Peyer's patch (tissue), 4 donors: Measurements from ENCODE around the gene STRN4. TPM values are rescaled to one million over a fixed set of nuclear protein-coding genes. Genes with fewer than 3 reads are reported as not detected.
A peak's percentile ranks its signal among the peaks of the same experiment; 100 is the strongest.

ENCODE experiments used
- DNase-seq, 3 donors: peaks; one replicate each; pipeline ENCODE4 v3.0.0-alpha.2; 2017 to 2019
- H3K27ac ChIP-seq, 4 donors: fragments of 200-600 bp; sonication (generic); one replicate each; pipeline ENCODE4 v1.5.1; 2016 to 2019
- H3K27me3 ChIP-seq, 2 donors: fragments of 200-600 bp; sonication (generic); one replicate each; pipeline ENCODE4 v1.5.1; 2019
- H3K36me3 ChIP-seq, 3 donors: fragments of 200-600 bp; sonication (generic); one replicate each; pipeline ENCODE4 v1.5.1; 2016 to 2019
- H3K4me1 ChIP-seq, 4 donors: fragments of 200-600 bp; sonication (generic); one replicate each; pipeline ENCODE4 v1.5.1; 2016 to 2019
- H3K4me3 ChIP-seq, 4 donors: fragments of 200-600 bp; sonication (generic); 1 replicate in 3 of 4; 2 replicates in 1 of 4; pipeline ENCODE4 v1.5.1; 2016 to 2019; ENCODE audit warnings: mild to moderate bottlenecking in 1 of 4
- H3K9me3 ChIP-seq, 4 donors: fragments of 200-600 bp; sonication (generic); one replicate each; pipeline ENCODE4 v1.5.1; 2016 to 2019; ENCODE audit warnings: mild to moderate bottlenecking in 1 of 4
- POLR2A ChIP-seq, 2 donors: fragments of 450-650 bp; IDR thresholded peaks; one replicate each; pipeline ENCODE4 v1.5.1; 2017; ENCODE audit warnings: antibody characterized with exemption in 2 of 2, mild to moderate bottlenecking in 2 of 2, moderate library complexity in 2 of 2
- total RNA-seq, 4 donors: library from RNA; depleted of rRNA; stranded (reverse); fragments of >200 nt; gene quantifications; one replicate each; pipeline ENCODE4 v1.1.0, GENCODE V29; 2016
- TF ChIP-seq, protein P1 (sequence below), 6 experiments: fragments of 450-650 bp in 4 of 6; fragments of 200-600 bp in 2 of 6; sonication (generic) in 1 of 6; IDR thresholded peaks; one replicate each; pipeline ENCODE4 v1.5.1; 2017 to 2019; ENCODE audit warnings: antibody characterized with exemption in 6 of 6, mild to moderate bottlenecking in 3 of 6, moderate library complexity in 1 of 6

The STRN4 gene
- total RNA-seq, 4 donors from 2014 or later, result 80.9 to 146 (median 116) TPM

DNA sequence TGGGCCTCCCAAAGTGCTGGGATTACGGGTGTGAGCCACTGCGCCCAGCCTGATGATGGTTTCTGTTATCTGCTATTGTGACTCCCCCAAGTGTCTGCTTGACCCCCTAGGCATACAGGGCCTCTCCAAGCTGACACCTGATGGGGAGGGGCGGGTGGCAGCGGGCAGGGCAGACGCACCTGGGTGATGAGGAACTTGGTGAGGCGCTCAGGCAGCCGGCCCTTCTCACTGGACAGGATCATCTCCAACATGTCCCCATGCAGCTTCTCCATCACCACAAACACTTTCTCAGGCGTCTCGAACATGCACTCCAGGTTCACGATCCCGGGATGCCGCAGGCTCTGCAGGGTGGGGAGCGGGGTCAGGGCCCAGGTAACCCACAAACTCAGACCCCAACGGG lies 56.9 kb downstream of the STRN4 start:
- no peak overlapping the region for H3K27ac ChIP-seq
- H3K27me3 ChIP-seq, result no peaks in the 10 kb centered on the region
- H3K36me3 ChIP-seq, result peaks cover 0 to 99% (median 6%) of the 10 kb centered on the region in 3 donors
- no peaks in the 10 kb centered on the region for H3K4me1 ChIP-seq
- H3K4me3 ChIP-seq, result no peak overlapping the region
- TF ChIP-seq, protein P1, sequence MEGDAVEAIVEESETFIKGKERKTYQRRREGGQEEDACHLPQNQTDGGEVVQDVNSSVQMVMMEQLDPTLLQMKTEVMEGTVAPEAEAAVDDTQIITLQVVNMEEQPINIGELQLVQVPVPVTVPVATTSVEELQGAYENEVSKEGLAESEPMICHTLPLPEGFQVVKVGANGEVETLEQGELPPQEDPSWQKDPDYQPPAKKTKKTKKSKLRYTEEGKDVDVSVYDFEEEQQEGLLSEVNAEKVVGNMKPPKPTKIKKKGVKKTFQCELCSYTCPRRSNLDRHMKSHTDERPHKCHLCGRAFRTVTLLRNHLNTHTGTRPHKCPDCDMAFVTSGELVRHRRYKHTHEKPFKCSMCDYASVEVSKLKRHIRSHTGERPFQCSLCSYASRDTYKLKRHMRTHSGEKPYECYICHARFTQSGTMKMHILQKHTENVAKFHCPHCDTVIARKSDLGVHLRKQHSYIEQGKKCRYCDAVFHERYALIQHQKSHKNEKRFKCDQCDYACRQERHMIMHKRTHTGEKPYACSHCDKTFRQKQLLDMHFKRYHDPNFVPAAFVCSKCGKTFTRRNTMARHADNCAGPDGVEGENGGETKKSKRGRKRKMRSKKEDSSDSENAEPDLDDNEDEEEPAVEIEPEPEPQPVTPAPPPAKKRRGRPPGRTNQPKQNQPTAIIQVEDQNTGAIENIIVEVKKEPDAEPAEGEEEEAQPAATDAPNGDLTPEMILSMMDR (IDR thresholded peaks at IDR 0.05), result no peak
- no peak for TF ChIP-seq POLR2A (IDR thresholded peaks at IDR 0.05)
- no peak for DNase-seq
- no peaks in the 10 kb centered on the region for H3K9me3 ChIP-seq

DNA sequence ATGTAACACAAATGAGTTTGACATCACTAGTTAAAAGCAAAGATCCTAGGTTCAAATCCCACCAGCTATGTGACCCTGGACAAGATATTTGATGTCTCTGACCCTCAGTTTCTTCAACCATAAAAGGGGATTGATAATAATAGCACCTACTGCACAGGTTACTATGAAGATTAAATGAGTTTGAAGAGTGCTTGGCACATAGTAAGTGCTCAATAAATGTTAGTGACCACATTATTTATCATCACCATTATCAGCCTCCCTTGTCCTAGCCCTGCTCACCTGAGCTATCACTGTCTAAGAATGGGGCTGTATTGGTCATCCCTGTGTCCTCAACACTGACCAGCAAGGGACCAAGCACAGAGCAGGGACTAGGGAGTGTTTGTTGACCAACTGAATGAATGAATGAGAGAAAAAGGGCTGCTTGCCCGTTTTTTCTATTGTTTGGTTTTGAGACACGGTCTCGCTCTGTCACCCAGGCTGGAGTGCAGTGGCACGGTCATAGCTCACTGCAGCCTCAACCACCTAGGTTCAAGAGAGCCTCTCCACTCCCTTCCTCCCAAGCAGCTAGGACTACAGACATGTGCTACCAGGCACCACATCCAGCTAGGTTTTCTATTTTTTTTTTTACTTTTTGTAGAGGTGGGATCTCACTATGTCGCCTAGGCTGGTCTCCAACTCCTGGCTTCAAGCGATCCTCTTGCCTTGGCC lies 58.7 kb downstream of the STRN4 start:
- Histone ChIP-seq H3K27me3 (no peaks in the 10 kb centered on the region), H3K4me1 (no peaks in the 10 kb centered on the region), H3K27ac (no peak overlapping the region), H3K36me3 (peaks cover 0 to 99% (median 6%) of the 10 kb centered on the region in 3 donors), H3K9me3 (no peaks in the 10 kb centered on the region), H3K4me3 (no peak overlapping the region)
- TF ChIP-seq, protein P1 (IDR thresholded peaks at IDR 0.05), result no peak
- TF ChIP-seq POLR2A (IDR thresholded peaks at IDR 0.05), result no peak
- no peak for DNase-seq

DNA sequence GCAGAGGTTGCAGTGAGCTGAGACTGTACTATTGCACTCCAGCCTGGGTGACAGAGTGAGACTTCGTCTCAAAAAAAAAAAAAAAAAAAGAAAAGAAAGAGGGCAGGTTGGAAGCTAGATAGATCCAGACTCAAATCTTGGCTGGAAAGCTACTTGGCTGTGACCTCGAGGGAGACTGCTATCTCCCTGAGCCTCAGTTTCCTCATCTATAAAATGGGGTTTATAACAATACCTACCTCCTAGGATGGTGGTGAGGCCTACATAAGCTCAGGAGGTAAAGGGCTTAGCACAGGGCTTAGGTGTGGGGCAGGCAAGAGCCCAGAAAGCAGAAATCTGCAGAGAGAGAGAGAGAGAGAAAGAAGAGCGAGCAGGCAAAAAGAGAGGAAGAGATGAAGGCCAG lies 61.1 kb downstream of the STRN4 start:
- no peak overlapping the region for H3K27ac ChIP-seq
- no peak for DNase-seq
- peaks cover 0 to 99% (median 0%) of the 10 kb centered on the region in 3 donors for H3K36me3 ChIP-seq
- H3K9me3 ChIP-seq, result no peaks in the 10 kb centered on the region
- TF ChIP-seq, protein P1 (IDR thresholded peaks at IDR 0.05), result no peak
- TF ChIP-seq POLR2A (IDR thresholded peaks at IDR 0.05), result no peak
- H3K4me1 ChIP-seq, result no peaks in the 10 kb centered on the region
- H3K27me3 ChIP-seq, result no peaks in the 10 kb centered on the region
- H3K4me3 ChIP-seq, result no peak overlapping the region

DNA sequence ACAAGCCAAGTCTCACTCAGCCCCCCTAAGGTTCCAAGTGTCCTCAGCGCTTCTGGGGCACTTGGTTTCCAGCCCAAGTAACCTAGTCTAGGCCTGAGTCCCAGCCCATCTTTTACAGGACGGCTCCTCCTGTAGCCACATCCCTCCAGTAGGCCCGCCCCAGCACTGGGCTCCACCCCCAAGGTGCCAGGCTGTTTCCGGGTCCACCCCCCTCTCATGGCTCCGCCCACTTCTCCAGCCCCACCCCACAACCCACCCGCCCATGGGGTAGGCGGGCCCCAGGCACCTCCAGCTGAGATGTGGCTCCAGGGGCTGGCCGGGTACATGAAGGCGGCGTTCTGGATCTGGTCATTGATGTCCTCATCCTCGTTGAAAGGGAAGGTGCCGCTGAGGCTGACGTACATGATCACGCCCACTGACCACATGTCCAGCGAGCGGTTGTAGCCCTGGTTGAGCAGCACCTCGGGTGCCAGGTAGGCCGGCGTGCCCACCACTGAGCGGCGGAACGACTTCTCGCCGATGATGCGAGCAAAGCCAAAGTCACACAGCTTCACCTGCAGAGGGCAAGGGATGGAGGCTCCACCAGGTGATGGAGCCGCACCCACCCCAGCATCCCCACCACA lies 68.0 kb downstream of the STRN4 start:
- Histone ChIP-seq H3K4me3 (no peak overlapping the region), H3K9me3 (no peaks in the 10 kb centered on the region), H3K36me3 (peaks cover 0 to 86% (median 0%) of the 10 kb centered on the region in 3 donors), H3K27me3 (no peaks in the 10 kb centered on the region), H3K4me1 (no peaks in the 10 kb centered on the region), H3K27ac (no peak overlapping the region)
- peak in 1 of 3 donors; percentile 35 for DNase-seq
- TF ChIP-seq POLR2A (IDR thresholded peaks at IDR 0.05), result no peak
- TF ChIP-seq, protein P1 (IDR thresholded peaks at IDR 0.05), result no peak

DNA sequence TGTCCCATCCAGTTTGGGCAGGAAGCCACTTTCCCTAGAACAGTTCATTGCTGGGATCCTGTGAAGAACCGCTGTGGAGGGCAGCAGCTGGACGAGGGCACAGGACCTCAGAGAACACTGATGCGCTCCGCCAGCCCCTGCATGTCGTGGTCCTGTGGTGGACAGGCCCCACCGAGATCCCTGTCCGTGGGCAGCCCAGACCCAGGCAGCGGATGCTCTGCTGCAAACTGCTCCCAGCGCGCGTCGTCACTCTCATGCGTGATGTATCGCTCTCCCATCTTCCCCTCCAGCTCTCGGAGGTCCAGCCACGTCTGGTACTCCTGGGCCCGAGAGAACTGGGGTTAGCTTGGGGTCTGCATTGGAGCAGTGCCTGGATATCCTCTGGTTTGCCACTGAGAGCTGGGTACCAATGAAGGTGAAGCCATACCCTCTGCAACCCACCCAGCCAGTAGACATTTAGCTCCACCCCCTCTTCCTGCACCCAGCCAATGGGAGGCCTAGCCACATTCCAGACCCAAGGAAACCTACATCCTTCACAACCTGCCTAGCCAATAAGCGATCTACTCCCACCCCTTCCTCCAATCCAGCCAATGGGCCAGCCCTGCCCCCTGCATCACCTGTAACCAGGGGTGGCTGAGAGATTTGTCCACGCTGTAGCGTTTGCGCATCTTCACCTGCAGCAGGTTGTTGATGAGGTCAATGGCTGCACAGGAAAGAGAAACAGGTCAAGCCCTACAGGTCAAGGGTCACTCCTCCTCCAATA lies 71.7 kb downstream of the STRN4 start:
- DNase-seq, result no peak
- peaks cover 0 to 56% (median 0%) of the 10 kb centered on the region in 3 donors for H3K36me3 ChIP-seq

More for the DNA sequence above, 71.7 kb downstream of the STRN4 start:
- no peaks in the 10 kb centered on the region for H3K4me1 ChIP-seq
- H3K4me3 ChIP-seq, result no peak overlapping the region
- H3K27me3 ChIP-seq, result no peaks in the 10 kb centered on the region
- no peaks in the 10 kb centered on the region for H3K9me3 ChIP-seq
- no peak overlapping the region for H3K27ac ChIP-seq
- TF ChIP-seq POLR2A (IDR thresholded peaks at IDR 0.05), result no peak
- TF ChIP-seq, protein P1 (IDR thresholded peaks at IDR 0.05), result no peak
